HG03575 (cell line): ENCODE measurements around the gene ADGRF1.

Source experiments
- ATAC-seq: cut with Tn5 transposase; IDR thresholded peaks from one replicate; pipeline ENCODE4 v1.9.1; 2021; ENCODE audit not compliant: unreplicated experiment, insufficient number of reproducible peaks, low FRiP score; ENCODE audit errors: extremely low read depth

The ADGRF1 gene

GRCh38 chr6:47028835-47029360, 13.2 kb downstream of the ADGRF1 start:
- ATAC-seq, result no peak

- no peak for ATAC-seq
Measured at GRCh38 chr6:47027315-47027714, 14.8 kb downstream of the ADGRF1 start.

GRCh38 chr6:47026679-47027078, 15.5 kb downstream of the ADGRF1 start:
- no peak for ATAC-seq

- no peak for ATAC-seq
Measured at GRCh38 chr6:47023573-47023972, 18.6 kb downstream of the ADGRF1 start.

GRCh38 chr6:47022191-47022590, 19.9 kb downstream of the ADGRF1 start:
- ATAC-seq, result no peak

- ATAC-seq, result no peak
Measured at GRCh38 chr6:47019941-47020340, 22.2 kb downstream of the ADGRF1 start.

GRCh38 chr6:47016909-47017308, 25.2 kb downstream of the ADGRF1 start:
- no peak for ATAC-seq

GRCh38 chr6:47016261-47016660, 25.9 kb downstream of the ADGRF1 start:
- no peak for ATAC-seq

- no peak for ATAC-seq
Measured at GRCh38 chr6:47014401-47014800, 27.7 kb downstream of the ADGRF1 start.

- no peak for ATAC-seq
Measured at GRCh38 chr6:47009583-47009982, 32.5 kb downstream of the ADGRF1 start.

GRCh38 chr6:47008397-47008763, 33.8 kb downstream of the ADGRF1 start:
- no peak for ATAC-seq

GRCh38 chr6:47007657-47008396, 34.3 kb downstream of the ADGRF1 start:
- no peak for ATAC-seq

- ATAC-seq, result no peak
Measured at GRCh38 chr6:47005486-47005885, 36.6 kb downstream of the ADGRF1 start.

GRCh38 chr6:47004463-47004862, 37.7 kb downstream of the ADGRF1 start:
- no peak for ATAC-seq

GRCh38 chr6:47000842-47001241, 41.3 kb downstream of the ADGRF1 start:
- ATAC-seq, result no peak

GRCh38 chr6:46998436-46999017, 43.6 kb downstream of the ADGRF1 start:
- no peak for ATAC-seq

GRCh38 chr6:46997646-46998045, 44.5 kb downstream of the ADGRF1 start:
- no peak for ATAC-seq

GRCh38 chr6:46996860-46997641, 45.1 kb downstream of the ADGRF1 start:
- ATAC-seq, result no peak

- ATAC-seq, result no peak
Measured at GRCh38 chr6:46994933-46995332, 47.2 kb downstream of the ADGRF1 start.

- ATAC-seq, result no peak
Measured at GRCh38 chr6:46993846-46994245, 48.3 kb downstream of the ADGRF1 start.
